A673 (cell line): ENCODE data around the gene LRCH1. TPM values are rescaled to one million over a fixed set of nuclear protein-coding genes. Genes with fewer than 3 reads are reported as not detected.

Experiments
- BruUV-seq: library from RNA; stranded (reverse); fragments of 400-500 nt; replicated peaks from 2 replicates; lab custom pipeline; 2021; lab: Mats Ljungman, UMichigan
- CTCF ChIA-PET: fragments of 300-600 bp; sonication (Branson Sonifier 250); formaldehyde crosslinking; loops from one replicate; lab custom pipeline; 2022; ENCODE audit warnings: antibody characterized with exemption; lab: Charles Lee
- POLR2A ChIA-PET: fragments of 300-600 bp; sonication (Branson Sonifier 250); formaldehyde crosslinking; loops from one replicate; lab custom pipeline; 2022; ENCODE audit warnings: antibody characterized with exemption; ENCODE audit not compliant: low non-redundant PET; lab: Charles Lee
- DNase-seq: peaks from one replicate; pipeline ENCODE4 v3.0.0-alpha.2; 2015; ENCODE audit warnings: low spot score
- H3K27ac ChIP-seq: fragments of 200-600 bp; sonication (generic); 2 replicates; pipeline ENCODE4 v1.5.1; 2016; ENCODE audit warnings: mixed run types, low read depth, mild to moderate bottlenecking, mixed read lengths, antibody characterized with exemption, low read length; ENCODE audit not compliant: poor library complexity, severe bottlenecking
- H3K27me3 ChIP-seq: fragments of 200-600 bp; sonication (generic); replicated peaks from 2 replicates; pipeline ENCODE4 v1.6.1; 2017; ENCODE audit warnings: mixed run types, low read depth, mild to moderate bottlenecking, mixed read lengths, antibody characterized with exemption, low read length; ENCODE audit not compliant: insufficient read depth, poor library complexity
- H3K36me3 ChIP-seq: fragments of 200-600 bp; sonication (generic); 2 replicates; pipeline ENCODE4 v1.6.1; 2016; ENCODE audit warnings: mixed run types, mild to moderate bottlenecking, mixed read lengths, antibody characterized with exemption, low read length; ENCODE audit not compliant: insufficient read depth, poor library complexity, severe bottlenecking
- H3K4me1 ChIP-seq: fragments of 200-600 bp; sonication (generic); 2 replicates; pipeline ENCODE4 v1.6.1; 2017; ENCODE audit warnings: mixed run types, mild to moderate bottlenecking, mixed read lengths, antibody characterized with exemption, low read length; ENCODE audit not compliant: insufficient read depth, poor library complexity, severe bottlenecking
- H3K4me3 ChIP-seq: fragments of 200-600 bp; sonication (generic); 2 replicates; pipeline ENCODE4 v1.5.1; 2016; ENCODE audit warnings: low read depth, mixed run types, mild to moderate bottlenecking, mixed read lengths, low read length; ENCODE audit not compliant: poor library complexity, severe bottlenecking
- H3K9me3 ChIP-seq: fragments of 200-600 bp; sonication (generic); 2 replicates; pipeline ENCODE4 v1.6.1; 2016; ENCODE audit warnings: mixed run types, low read depth, mild to moderate bottlenecking, mixed read lengths, antibody characterized with exemption, low read length; ENCODE audit not compliant: poor library complexity, severe bottlenecking
- CTCF ChIP-seq: fragments of 300-800, 200-600 bp; sonication (generic); conservative IDR thresholded peaks from 2 replicates; pipeline ENCODE4 v1.5.1; 2017; ENCODE audit warnings: low read depth, mild to moderate bottlenecking, antibody characterized with exemption, low read length, moderate library complexity, mixed read lengths
- EZH2 ChIP-seq: fragments of 200-600 bp; sonication (generic); IDR thresholded peaks from 2 replicates; pipeline ENCODE4 v1.6.1; 2017; ENCODE audit warnings: borderline replicate concordance, low read depth, mild to moderate bottlenecking, mixed read lengths, antibody characterized with exemption, low read length; ENCODE audit not compliant: poor library complexity, severe bottlenecking
- intact Hi-C: fragments of 100-400 bp; cut with micrococcal nuclease; formaldehyde crosslinking; loops from one replicate; pipeline ENCODE4 v1.10.0; 2022; ENCODE audit not compliant: unreplicated experiment
- total RNA-seq: library from RNA; stranded (reverse); gene quantifications from 2 replicates; pipeline ENCODE4 v1.2.3, GENCODE V29; 2021

The LRCH1 gene
- total RNA-seq, 1 experiment from 2014 or later: 25.3 TPM

DNA sequence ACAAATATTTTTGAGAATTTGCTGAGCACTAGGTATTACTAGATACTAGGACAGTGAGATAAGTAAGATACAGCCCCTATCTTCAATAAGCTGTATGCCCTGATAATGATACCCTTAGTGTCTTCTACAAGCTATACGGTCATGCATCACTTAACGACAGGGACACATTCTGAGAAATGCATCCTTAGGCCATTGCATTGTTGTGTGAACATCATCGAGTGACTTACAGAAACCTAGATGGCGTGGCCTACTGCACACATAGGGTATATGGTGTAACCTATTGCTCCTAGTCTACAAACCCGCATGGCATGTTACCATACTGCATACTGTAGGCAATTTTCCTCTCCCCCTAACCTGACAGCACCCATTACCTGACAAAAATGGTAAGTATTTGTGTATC is 64.9 kb downstream of the LRCH1 start:
- BruUV-seq: no TSS peak
- TF ChIP-seq EZH2: no peak
- no peak for TF ChIP-seq CTCF
- Histone ChIP-seq H3K27ac (no peak overlapping the region), H3K27me3 (no peaks in the 10 kb centered on the region), H3K36me3 (no peaks in the 10 kb centered on the region), H3K9me3 (no peaks in the 10 kb centered on the region), H3K4me1 (peaks cover 74% of the 10 kb centered on the region), H3K4me3 (no peak overlapping the region)
- CTCF ChIA-PET: no interaction called here
- no peak for DNase-seq
- POLR2A ChIA-PET: no interaction called here
- intact Hi-C loops: no loop called here

GRCh38 chr13:46618694-46619254 is 65.8 kb downstream of the LRCH1 start:
- BruUV-seq: no TSS peak
- peak; percentile 45 for DNase-seq
- peaks cover 80% of the 10 kb centered on the region for H3K4me1 ChIP-seq
- H3K27ac ChIP-seq: peak overlapping the region; percentile 64
- POLR2A ChIA-PET: no interaction called here
- no peak overlapping the region for H3K4me3 ChIP-seq
- no peaks in the 10 kb centered on the region for H3K36me3 ChIP-seq
- H3K27me3 ChIP-seq: no peaks in the 10 kb centered on the region
- CTCF ChIA-PET: no interaction called here
- TF ChIP-seq CTCF (no peak), EZH2 (no peak)
- no peaks in the 10 kb centered on the region for H3K9me3 ChIP-seq
- intact Hi-C loops: no loop called here

- Histone ChIP-seq H3K27me3 (no peaks in the 10 kb centered on the region), H3K9me3 (no peaks in the 10 kb centered on the region), H3K4me1 (peaks cover 78% of the 10 kb centered on the region), H3K27ac (peak overlapping the region; percentile 39), H3K36me3 (no peaks in the 10 kb centered on the region), H3K4me3 (no peak overlapping the region)
- ChIA-PET CTCF (no interaction called here), POLR2A (no interaction called here)
- TF ChIP-seq EZH2 (no peak), CTCF (no peak)
- DNase-seq: no peak
- BruUV-seq: no TSS peak
- intact Hi-C loops: loop anchor here (5.0 kb wide), 1 partner anchor 68 kb away; the partner anchor contains the start of gene LRCH1
Measured at GRCh38 chr13:46620029-46620428, 67.1 kb downstream of the LRCH1 start.
